ENCODE measurements around the gene KDM4B. TPM values are rescaled to one million over a fixed set of nuclear protein-coding genes. Genes with fewer than 3 reads are reported as not detected.
A peak's percentile ranks its signal among the peaks of the same experiment; 100 is the strongest.

KDM4B gene
- total RNA-seq, 1 experiment from 2014 or later, result 43.7 TPM

- Histone ChIP-seq H3K56ac (ENCODE audit: insufficient read length, low read depth, low read length) (no peak overlapping the region), H4K91ac (ENCODE audit: insufficient read length, low read depth, low read length) (no peak overlapping the region), H2BK15ac (ENCODE audit: low read depth, low read length) (no peak overlapping the region), H3K18ac (ENCODE audit: insufficient read length, low read depth, low read length) (no peak overlapping the region), H3T11ph (ENCODE audit: low read length) (no peak overlapping the region), H3K23me2 (ENCODE audit: insufficient read length, low read depth, low read length, poor library complexity, severe bottlenecking) (no peaks in the 10 kb centered on the region), H3K23ac (ENCODE audit: insufficient read length, low read depth, low read length) (no peak overlapping the region), H3K27ac (ENCODE audit: insufficient read length, low read depth, low read length) (no peak overlapping the region), H3K4me2 (ENCODE audit: insufficient read depth, insufficient read length, low read length) (no peak overlapping the region), H3K4me1 (ENCODE audit: insufficient read depth, low read length) (peaks cover 4% of the 10 kb centered on the region; the same call in 1 of the 2 replicates), H3K79me2 (ENCODE audit: insufficient read depth, low read length) (no peaks in the 10 kb centered on the region), H4K5ac (ENCODE audit: insufficient read length, low read depth, low read length) (no peak overlapping the region), H3K9me3 (ENCODE audit: control insufficient read depth, low read depth, low read length) (no peaks in the 10 kb centered on the region), H3K9ac (ENCODE audit: extremely low read depth, insufficient read length, low read length) (no peak overlapping the region), H3K79me1 (ENCODE audit: insufficient read depth, low read depth, low read length, poor library complexity, severe bottlenecking) (no peaks in the 10 kb centered on the region), H2BK120ac (ENCODE audit: low read depth, low read length, poor library complexity, severe bottlenecking) (no peak overlapping the region), H4K20me1 (ENCODE audit: control insufficient read depth, insufficient read depth, insufficient read length) (no peaks in the 10 kb centered on the region), H2BK5ac (ENCODE audit: insufficient read length, low read length) (no peak overlapping the region), H4K8ac (replicated peaks; ENCODE audit: insufficient read length, low read depth, low read length) (no peak overlapping the region), H3K14ac (ENCODE audit: insufficient read depth, low read length) (no peak overlapping the region), H2BK20ac (ENCODE audit: low read depth, low read length, poor library complexity, severe bottlenecking) (no peak overlapping the region), H2AFZ (ENCODE audit: low read length) (no peak overlapping the region), H2AK5ac (ENCODE audit: insufficient read length, low read length) (no peak overlapping the region), H3K27me3 (ENCODE audit: insufficient read depth, low read length) (no peaks in the 10 kb centered on the region), H2BK12ac (ENCODE audit: insufficient read length, low read depth, low read length) (no peak overlapping the region), H3K4ac (ENCODE audit: low read depth, low read length) (no peak overlapping the region)
- Mint-ChIP-seq H3K4me3 (no peak overlapping the region), H3K27ac (peak overlapping the region; percentile 55 to 86 (median 85); a peak in 5 of 7 replicates), H3K36me3 (ENCODE audit: insufficient read depth in 1 of 3, low read depth in 3 of 3) (peaks cover 18 to 38% (median 36%) of the 10 kb centered on the region in 3 experiments), H3K4me1 (peaks cover 26 to 54% of the 10 kb centered on the region in 2 experiments), H3K27me3 (ENCODE audit: low read depth) (no peaks in the 10 kb centered on the region; the same call in 1 of the 2 replicates), H3K9me3 (peaks cover 5 to 6% of the 10 kb centered on the region in 2 experiments; a peak in 4 of 5 replicates)
- WGBS (ENCODE audit: extremely low coverage, insufficient read length, low lambda C conversion rate), result no CpG with 5 or more reads among the region's 7 CpGs
- no peak for DNase-seq
- TF ChIP-seq CTCF (conservative IDR thresholded peaks at IDR 0.05), result no peak
These were observed 146.4 kb downstream of the KDM4B start for GRCh38 chr19:5115351-5115750.
